Adrenal gland (tissue), 12 donors: Measurements from ENCODE around the gene PDIA2. TPM values are rescaled to one million over a fixed set of nuclear protein-coding genes. Genes with fewer than 3 reads are reported as not detected.
A peak's percentile ranks its signal among the peaks of the same experiment; 100 is the strongest.
"Not testable (repeated sequence)": the region's sequence is repeated elsewhere in the genome, so short reads cannot be mapped to it uniquely, and the experiment has no call there.

Experiments
- DNase-seq, 7 donors: peaks; one replicate each; pipeline ENCODE4 v3.0.0-alpha.2; 2019 to 2020
- H3K27ac ChIP-seq, 5 donors: fragments of 200-600 bp; sonication (generic) in 4 of 5; 1 replicate in 3 of 5; 2 replicates in 2 of 5; pipeline versions ENCODE4 v1.5.1 to v1.8.0; 2016 to 2020; ENCODE audit warnings: mild to moderate bottlenecking in 1 of 5
- H3K27me3 ChIP-seq: fragments of 200-600 bp; 2 replicates; pipeline ENCODE4 v1.8.0; 2021
- H3K36me3 ChIP-seq, 2 donors: fragments of 200-600 bp; replicated peaks in 1 of 2; 1 replicate in 1 of 2; 2 replicates in 1 of 2; pipeline versions ENCODE4 v1.5.1 to v1.8.0; 2018 to 2022
- H3K4me1 ChIP-seq, 2 donors: fragments of 200-600 bp; replicated peaks in 1 of 2; 1 replicate in 1 of 2; 2 replicates in 1 of 2; pipeline versions ENCODE4 v1.5.1 to v1.8.0; 2018 to 2021
- H3K4me3 ChIP-seq, 4 donors: fragments of 200-600 bp; sonication (generic) in 3 of 4; one replicate each; pipeline ENCODE4 v1.5.1; 2016 to 2018
- H3K9me3 ChIP-seq, 3 donors: fragments of 200-600 bp; sonication (generic) in 1 of 3; replicated peaks in 1 of 3; 1 replicate in 2 of 3; 2 replicates in 1 of 3; pipeline versions ENCODE4 v1.5.1 to v1.8.0; 2016 to 2021
- CTCF ChIP-seq, 6 experiments: fragments of 450-650 bp in 4 of 6; fragments of 200-600 bp in 2 of 6; sonication (generic) in 1 of 6; IDR thresholded peaks; 1 replicate in 5 of 6; 2 replicates in 1 of 6; pipeline versions ENCODE4 v1.5.1 to v1.8.0; 2016 to 2021; ENCODE audit warnings: antibody characterized with exemption in 6 of 6, mild to moderate bottlenecking in 2 of 6, moderate library complexity in 1 of 6
- POLR2A ChIP-seq, 2 donors: fragments of 450-650 bp; IDR thresholded peaks; one replicate each; pipeline ENCODE4 v1.6.1; 2017; ENCODE audit warnings: antibody characterized with exemption in 2 of 2, mild to moderate bottlenecking in 2 of 2, moderate library complexity in 1 of 2
- WGBS, 4 donors: extraction: QIAGEN DNeasy Blood & Tissue Kit in 2 of 4; methylation state at CpG; one replicate each; pipeline versions ENCODE4 v1.1.5 to v1.1.7; 2013 to 2017; 5-methylcytosine and 5-hydroxymethylcytosine counted together
- intact Hi-C, 2 donors: fragments of 100-400 bp; cut with DNase I; formaldehyde crosslinking; loops; one replicate each; pipeline versions ENCODE4 v1.14.1 to v1.15.0; 2022 to 2023
- polyA plus RNA-seq, 3 donors: library from polyadenylated mRNA; stranded (reverse); fragments of 200-250 nt in 2 of 3; fragments of 350-450 nt in 1 of 3; fragmentation: Illumina TruSeq in 1 of 3; extraction: RNeasy Lipid Tissue Mini Kit (QIAGEN cat#74804) in 1 of 3; gene quantifications; one replicate each; pipeline ENCODE4 v1.2.3, GENCODE V29; 2013 to 2014
- total RNA-seq, 9 donors: library from RNA; depleted of rRNA in 4 of 9; stranded (reverse); fragments of >200 nt in 4 of 9; fragments of 120-200 nt in 1 of 9; fragmentation: NEBNext Ultra II Directional in 1 of 9; extraction: Animal tissue kit (Norgen Biotek cat#: 25700) in 1 of 9; gene quantifications; one replicate each; pipeline versions ENCODE4 v1.1.0 to v1.2.4, GENCODE V29; 2013 to 2023
- donor health status: healthy with polysubstance abuse.
- donor health status: Bipolar disorder and iron deficiency.
- donor health status: DM: yes; HTN: yes; CAD: no.
- donor health status: DM: no; HTN: no; CAD: no.
- donor health status: DM: no; HTN: no; CAD: no.
- donor health status: DM: yes; HTN: yes; CAD: no.

PDIA2 gene
- total and polyA plus RNA-seq, 12 donors = 0.28 to 9.7 (median 0.86) TPM; not detected in 4

- H3K27ac ChIP-seq = no peak overlapping the region
- WGBS, 4 donors = 58 to 74% (median 67%) methylated on average over 15 to 25 of the region's 25 CpGs
- intact Hi-C loops = no loop called here
- no peak overlapping the region for H3K4me3 ChIP-seq
- TF ChIP-seq CTCF (IDR thresholded peaks at IDR 0.05) (no peak), POLR2A (IDR thresholded peaks at IDR 0.05) (no peak)
- H3K4me1 ChIP-seq = no peaks in the 10 kb centered on the region
- H3K36me3 ChIP-seq = peaks cover 0 to 38% of the 10 kb centered on the region in 2 donors
- H3K27me3 ChIP-seq = no peaks in the 10 kb centered on the region
- H3K9me3 ChIP-seq = no peaks in the 10 kb centered on the region
- peak in 1 of 7 donors; percentile 34 for DNase-seq
Measured at GRCh38 chr16:266258-267164, 16.5 kb upstream of the PDIA2 start.

- intact Hi-C loops, H3K27ac ChIP-seq, DNase-seq, H3K9me3 ChIP-seq, H3K4me3 ChIP-seq, H3K4me1 ChIP-seq, H3K27me3 ChIP-seq: not testable (repeated sequence)
- WGBS, 4 donors = 81 to 85% (median 82%) methylated on average over 17 of the region's 17 CpGs
- H3K36me3 ChIP-seq = peaks cover 0 to 27% of the 10 kb centered on the region in 2 donors
Measured at GRCh38 chr16:267562-267961, 15.4 kb upstream of the PDIA2 start.

GRCh38 chr16:268141-269053 is 14.6 kb upstream of the PDIA2 start:
- intact Hi-C loops = no loop called here
- no peak for TF ChIP-seq POLR2A (IDR thresholded peaks at IDR 0.05)
- no peak for TF ChIP-seq CTCF (IDR thresholded peaks at IDR 0.05)
- DNase-seq = no peak
- Histone ChIP-seq H3K27ac (no peak overlapping the region), H3K4me1 (no peaks in the 10 kb centered on the region), H3K36me3 (peaks cover 0 to 19% of the 10 kb centered on the region in 2 donors), H3K27me3 (no peaks in the 10 kb centered on the region), H3K9me3 (no peaks in the 10 kb centered on the region), H3K4me3 (no peak overlapping the region)
- 57 to 70% (median 62%) methylated on average over 30 to 40 of the region's 40 CpGs for WGBS, 4 donors

- intact Hi-C loops = no loop called here
- WGBS, 4 donors = 83 to 88% (median 85%) methylated on average over 19 to 24 of the region's 24 CpGs
Measured at GRCh38 chr16:269061-269796, 13.7 kb upstream of the PDIA2 start.

More at GRCh38 chr16:269061-269796, 13.7 kb upstream of the PDIA2 start:
- Histone ChIP-seq H3K36me3 (peaks cover 0 to 10% of the 10 kb centered on the region in 2 donors), H3K27ac (no peak overlapping the region), H3K4me3 (no peak overlapping the region), H3K4me1 (no peaks in the 10 kb centered on the region), H3K27me3 (no peaks in the 10 kb centered on the region), H3K9me3 (no peaks in the 10 kb centered on the region)
- TF ChIP-seq CTCF (IDR thresholded peaks at IDR 0.05) (no peak), POLR2A (IDR thresholded peaks at IDR 0.05) (no peak)
- no peak for DNase-seq
